HG02852 (cell line): ENCODE results near the gene DDX41.

Source experiments
- ATAC-seq: cut with Tn5 transposase; IDR thresholded peaks from one replicate; pipeline ENCODE4 v1.9.1; 2021; ENCODE audit warnings: mild to moderate bottlenecking, moderate library complexity; ENCODE audit not compliant: unreplicated experiment

DDX41 gene

GRCh38 chr5:177470759-177471536 lies 45.8 kb downstream of the DDX41 start:
- no peak for ATAC-seq

GRCh38 chr5:177469750-177470525 lies 46.8 kb downstream of the DDX41 start:
- ATAC-seq: no peak

DNA sequence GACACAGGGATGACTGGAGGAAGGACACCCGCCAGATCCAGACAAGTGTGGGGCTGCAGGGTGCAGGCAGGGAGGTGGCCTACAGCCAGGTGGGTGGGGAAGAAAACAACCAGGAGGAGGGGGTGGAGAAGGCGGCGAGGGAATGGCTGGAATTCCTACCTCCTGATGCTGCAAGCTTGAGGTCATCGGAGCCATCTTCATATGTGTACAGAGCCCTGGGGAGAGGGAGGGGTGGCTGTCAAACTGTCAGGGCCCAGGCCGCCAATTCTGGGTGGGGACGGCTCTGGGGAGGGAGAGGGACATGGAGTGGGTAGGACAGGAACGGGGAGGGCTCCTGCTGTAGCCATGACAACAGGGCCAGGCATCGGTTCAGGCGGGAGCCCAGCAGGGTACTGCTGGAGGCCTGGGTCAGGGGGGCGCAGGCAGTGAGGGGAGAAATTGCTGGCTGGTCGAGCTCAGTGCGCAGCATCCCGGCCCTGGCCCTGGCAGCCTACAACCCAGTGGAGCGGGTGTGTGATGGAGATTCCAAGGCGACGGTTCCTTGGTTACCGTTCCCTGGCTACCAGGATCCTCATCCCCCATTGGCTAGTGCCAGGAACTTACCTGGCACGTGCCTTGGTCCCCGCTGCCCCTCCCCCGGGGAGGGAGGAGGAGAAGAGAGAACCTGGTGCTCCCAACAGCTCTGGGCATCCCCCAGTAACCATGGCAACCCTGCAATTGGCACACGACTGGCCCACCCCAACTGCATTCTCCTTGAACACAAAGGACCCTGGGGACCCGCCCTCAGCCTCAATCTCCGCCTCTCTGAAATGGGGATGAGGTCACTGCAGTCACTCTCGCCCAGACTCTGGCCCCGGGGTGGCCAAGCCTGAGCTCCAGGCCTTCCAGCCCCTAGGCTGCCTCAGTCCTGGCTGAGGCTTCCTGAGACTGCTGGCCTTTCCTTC lies 47.8 kb downstream of the DDX41 start:
- no peak for ATAC-seq

GRCh38 chr5:177468329-177468684 lies 48.5 kb downstream of the DDX41 start:
- no peak for ATAC-seq

- no peak for ATAC-seq
Measured at GRCh38 chr5:177467436-177467835, 49.3 kb downstream of the DDX41 start.

DNA sequence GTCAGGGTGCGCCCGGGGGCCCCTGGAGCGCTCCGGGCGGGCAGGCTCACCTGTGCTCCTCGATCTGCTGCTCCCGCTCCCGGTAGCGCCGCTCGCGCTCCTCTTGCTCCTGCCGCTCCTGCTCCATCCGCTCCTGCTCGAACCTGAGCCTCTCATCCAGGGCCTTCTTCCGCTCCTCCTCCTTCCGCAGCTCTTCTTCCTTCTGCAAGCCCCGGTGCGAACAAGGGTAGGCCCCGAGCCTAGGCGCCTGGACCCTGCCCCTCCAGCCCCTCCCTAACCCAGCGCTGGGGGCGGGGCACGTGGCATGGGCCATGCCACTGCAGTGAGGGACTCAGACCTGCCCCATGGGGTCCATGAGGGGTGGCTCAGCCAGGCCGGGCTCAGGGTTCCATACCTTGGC lies 49.9 kb downstream of the DDX41 start:
- no peak for ATAC-seq

DNA sequence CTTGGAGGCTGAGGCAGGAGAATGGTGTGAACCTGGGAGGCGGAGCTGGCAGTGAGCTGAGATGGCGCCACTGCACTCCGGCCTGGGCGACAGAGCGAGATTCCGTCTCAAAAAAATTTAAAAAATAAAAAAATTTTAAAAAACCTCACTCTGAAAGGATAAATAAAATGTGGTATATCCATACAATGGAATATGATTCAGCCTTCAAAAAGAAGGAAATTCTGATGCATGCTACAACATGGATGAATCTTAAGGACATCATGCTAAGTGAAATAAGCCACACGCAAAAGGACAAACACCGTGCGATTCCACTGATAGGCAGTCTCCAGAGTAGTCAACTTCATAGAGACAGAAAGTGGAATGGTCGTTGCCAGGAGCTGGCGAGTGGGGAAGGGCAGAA lies 51.7 kb downstream of the DDX41 start:
- no peak for ATAC-seq

DNA sequence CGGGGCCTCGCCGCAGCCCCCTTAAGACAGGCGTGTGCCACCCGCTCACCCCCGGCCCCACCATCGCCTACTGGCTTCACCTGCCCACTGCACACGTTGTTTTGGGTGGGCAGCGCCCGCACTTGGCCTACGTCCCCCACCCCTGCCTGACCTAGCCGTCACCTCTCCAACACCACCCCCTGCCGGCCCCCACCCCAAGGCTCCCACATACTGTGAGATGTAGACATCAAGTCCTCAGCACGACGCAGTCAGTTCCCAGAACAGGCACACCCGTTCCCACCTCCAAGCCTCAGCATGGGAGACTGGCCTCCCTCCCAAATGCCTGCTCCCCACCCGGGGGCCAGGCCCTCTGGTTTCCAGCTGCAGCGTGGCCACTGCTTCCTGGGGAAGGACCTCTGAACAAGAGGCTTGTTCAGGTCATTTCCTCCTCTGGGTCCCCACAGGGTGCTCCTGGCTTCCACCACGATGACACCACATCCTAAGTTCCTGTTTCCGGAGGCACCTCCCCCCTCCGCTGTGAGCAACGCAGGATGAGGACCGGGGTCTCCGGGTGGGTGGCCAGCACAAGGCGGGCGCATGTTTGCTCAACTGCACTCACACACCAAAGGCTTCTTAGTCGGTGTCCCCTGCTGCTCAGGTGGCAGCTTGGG lies 54.6 kb downstream of the DDX41 start:
- no peak for ATAC-seq
